AG10803 (cell line): ENCODE results near the gene ORM1.

Experiments used
- DNase-seq: peaks from one replicate; pipeline ENCODE4 v3.0.0; 2010; ENCODE audit warnings: low read depth
- H3K4me3 ChIP-seq: 2 replicates; pipeline ENCODE4 v1.5.1; 2011; ENCODE audit warnings: mild to moderate bottlenecking, low read length, control low read depth
- CTCF ChIP-seq: conservative IDR thresholded peaks from 2 replicates; pipeline ENCODE4 v1.5.1; 2011; ENCODE audit warnings: mild to moderate bottlenecking, low read length, control low read depth, inconsistent platforms

Gene ORM1

GRCh38 chr9:114347675-114348074 lies 24.8 kb downstream of the ORM1 start:
- H3K4me3 ChIP-seq = no peak overlapping the region
- no peak for DNase-seq
- no peak for TF ChIP-seq CTCF

GRCh38 chr9:114348261-114348905 lies 25.5 kb downstream of the ORM1 start:
- H3K4me3 ChIP-seq = no peak overlapping the region

GRCh38 chr9:114348906-114349482 lies 26.1 kb downstream of the ORM1 start:
- no peak overlapping the region for H3K4me3 ChIP-seq
- no peak for TF ChIP-seq CTCF
- peak; percentile 98 for DNase-seq

More at GRCh38 chr9:114348261-114348905, 25.5 kb downstream of the ORM1 start:
- DNase-seq = no peak
- no peak for TF ChIP-seq CTCF

- no peak overlapping the region for H3K4me3 ChIP-seq
- no peak for TF ChIP-seq CTCF
- no peak for DNase-seq
Measured at GRCh38 chr9:114349713-114350480, 27.0 kb downstream of the ORM1 start.

GRCh38 chr9:114350636-114351401 lies 27.9 kb downstream of the ORM1 start:
- TF ChIP-seq CTCF = no peak
- no peak overlapping the region for H3K4me3 ChIP-seq
- no peak for DNase-seq

- TF ChIP-seq CTCF = no peak
- no peak for DNase-seq
- H3K4me3 ChIP-seq = no peak overlapping the region
Measured at GRCh38 chr9:114351932-114352331, 29.0 kb downstream of the ORM1 start.
